HEK293T (cell line): Measurements from ENCODE around the gene SOAT2.
"Not testable (repeated sequence)": the region's sequence is repeated elsewhere in the genome, so short reads cannot be mapped to it uniquely, and the experiment has no call there.

Experiments used
- CTCF ChIA-PET: fragments of 350-600 bp; formaldehyde crosslinking; extraction: SDS; loops from one replicate; lab custom pipeline; 2021; ENCODE audit warnings: antibody characterized with exemption, inconsistent platforms; lab: Yijun Ruan, JAX
- POLR2A ChIA-PET: fragments of 350-600 bp; formaldehyde crosslinking; extraction: SDS; loops from one replicate; lab custom pipeline; 2020; ENCODE audit warnings: antibody characterized with exemption, inconsistent platforms; lab: Yijun Ruan, JAX
- DNase-seq: peaks from one replicate; pipeline ENCODE4 v3.0.0; 2012; ENCODE audit warnings: mixed read lengths; ENCODE audit errors: extremely low spot score
- ARNT ChIP-seq: fragments of 450-650 bp; IDR thresholded peaks from 2 replicates; pipeline ENCODE4 v1.6.1; 2017; ENCODE audit warnings: mild to moderate bottlenecking
- BHLHE40 ChIP-seq: fragments of 450-650 bp; IDR thresholded peaks from 2 replicates; pipeline ENCODE4 v1.6.1; 2016; ENCODE audit warnings: mild to moderate bottlenecking, moderate library complexity, borderline replicate concordance
- CTBP1 ChIP-seq: fragments of 450-650 bp; IDR thresholded peaks from 2 replicates; pipeline ENCODE4 v1.6.1; 2016; ENCODE audit warnings: borderline replicate concordance
- ELF4 ChIP-seq: fragments of 450-650 bp; IDR thresholded peaks from 2 replicates; pipeline ENCODE4 v1.6.1; 2017; ENCODE audit warnings: antibody characterized with exemption
- FOXA1 ChIP-seq: fragments of 450-650 bp; IDR thresholded peaks from 2 replicates; pipeline ENCODE4 v1.6.1; 2016; ENCODE audit warnings: mild to moderate bottlenecking
- FOXK2 ChIP-seq: fragments of 450-650 bp; IDR thresholded peaks from 2 replicates; pipeline ENCODE4 v1.6.1; 2016; ENCODE audit warnings: mild to moderate bottlenecking
- FOXM1 ChIP-seq: fragments of 450-650 bp; IDR thresholded peaks from 2 replicates; pipeline ENCODE4 v1.6.1; 2017; ENCODE audit warnings: mild to moderate bottlenecking, borderline replicate concordance
- HDGF ChIP-seq: fragments of 450-650 bp; IDR thresholded peaks from 2 replicates; pipeline ENCODE4 v1.6.1; 2017; ENCODE audit warnings: antibody characterized with exemption, borderline replicate concordance
- L3MBTL2 ChIP-seq: fragments of 450-650 bp; conservative IDR thresholded peaks from 2 replicates; pipeline ENCODE4 v1.6.1; 2016; ENCODE audit warnings: mild to moderate bottlenecking
- LEF1 ChIP-seq: fragments of 450-650 bp; IDR thresholded peaks from 2 replicates; pipeline ENCODE4 v1.6.1; 2017; ENCODE audit warnings: mild to moderate bottlenecking, borderline replicate concordance
- NFRKB ChIP-seq: fragments of 450-650 bp; IDR thresholded peaks from 2 replicates; pipeline ENCODE4 v1.6.1; 2016; ENCODE audit warnings: mild to moderate bottlenecking, moderate library complexity
- PKNOX1 ChIP-seq: fragments of 450-650 bp; IDR thresholded peaks from 2 replicates; pipeline ENCODE4 v1.6.1; 2016
- SP1 ChIP-seq: fragments of 450-650 bp; IDR thresholded peaks from 2 replicates; pipeline ENCODE4 v1.6.1; 2017
- SUZ12 ChIP-seq: fragments of 450-650 bp; IDR thresholded peaks from 2 replicates; pipeline ENCODE4 v1.6.1; 2016; ENCODE audit warnings: mild to moderate bottlenecking
- TARDBP ChIP-seq: fragments of 450-650 bp; IDR thresholded peaks from 2 replicates; pipeline ENCODE4 v1.6.1; 2016
- ZNF384 ChIP-seq: fragments of 450-650 bp; IDR thresholded peaks from 2 replicates; pipeline ENCODE4 v1.6.1; 2016

The SOAT2 gene

GRCh38 chr12:53105712-53106439, 2.6 kb downstream of the SOAT2 start:
- ChIA-PET POLR2A (no interaction called here), CTCF (no interaction called here)
- no peak for TF ChIP-seq BHLHE40
- TF ChIP-seq LEF1: no peak
- TF ChIP-seq FOXM1: no peak
- no peak for TF ChIP-seq ELF4
- no peak for TF ChIP-seq CTBP1
- TF ChIP-seq NFRKB: no peak
- no peak for TF ChIP-seq ZNF384
- no peak for TF ChIP-seq SP1
- no peak for TF ChIP-seq FOXA1
- no peak for TF ChIP-seq FOXK2
- TF ChIP-seq TARDBP: no peak
- DNase-seq: no peak

GRCh38 chr12:53107122-53107521, 3.8 kb downstream of the SOAT2 start:
- DNase-seq: no peak
- CTCF ChIA-PET: no interaction called here
- POLR2A ChIA-PET: no interaction called here
- no peak for TF ChIP-seq ZNF384
- TF ChIP-seq FOXK2: no peak
- no peak for TF ChIP-seq FOXA1
- TF ChIP-seq NFRKB: no peak
- no peak for TF ChIP-seq SP1
- TF ChIP-seq TARDBP: no peak
- no peak for TF ChIP-seq ELF4
- no peak for TF ChIP-seq L3MBTL2
- TF ChIP-seq SUZ12: no peak
- TF ChIP-seq BHLHE40: no peak
- no peak for TF ChIP-seq CTBP1
- TF ChIP-seq PKNOX1: no peak

- POLR2A ChIA-PET, DNase-seq, CTCF ChIA-PET: not testable (repeated sequence)
Measured at GRCh38 chr12:53112431-53112830, 9.1 kb downstream of the SOAT2 start.

- no peak for TF ChIP-seq SP1
- no peak for TF ChIP-seq HDGF
- DNase-seq: no peak
- POLR2A ChIA-PET: no interaction called here
- CTCF ChIA-PET: no interaction called here
Measured at GRCh38 chr12:53113136-53113705, 9.9 kb downstream of the SOAT2 start.

GRCh38 chr12:53113951-53114350, 10.7 kb downstream of the SOAT2 start:
- POLR2A ChIA-PET: no interaction called here
- CTCF ChIA-PET: no interaction called here
- no peak for TF ChIP-seq ZNF384
- TF ChIP-seq ARNT: no peak
- DNase-seq: no peak

GRCh38 chr12:53115112-53115890, 12.0 kb downstream of the SOAT2 start:
- CTCF ChIA-PET: no interaction called here
- no peak for TF ChIP-seq L3MBTL2
- TF ChIP-seq FOXA1: no peak
- no peak for TF ChIP-seq TARDBP
- TF ChIP-seq FOXM1: no peak
- TF ChIP-seq SP1: no peak
- no peak for TF ChIP-seq ARNT

GRCh38 chr12:53115891-53116648, 12.8 kb downstream of the SOAT2 start:
- no peak for DNase-seq
- POLR2A ChIA-PET: no interaction called here
- CTCF ChIA-PET: no interaction called here
- TF ChIP-seq BHLHE40 (no peak), HDGF (no peak), ARNT (no peak), FOXA1 (no peak), L3MBTL2 (no peak), PKNOX1 (no peak), CTBP1 (no peak), TARDBP (no peak), ELF4 (no peak), SUZ12 (no peak), SP1 (no peak)

More at GRCh38 chr12:53115112-53115890, 12.0 kb downstream of the SOAT2 start:
- no peak for DNase-seq
- POLR2A ChIA-PET: no interaction called here
